Measurements from ENCODE around the gene KCNK18. TPM values are rescaled to one million over a fixed set of nuclear protein-coding genes. Genes with fewer than 3 reads are reported as not detected.

KCNK18 gene
- total and polyA plus RNA-seq, 2 donors (not counting 3 experiments of a cell fraction or from before 2014, with no cell fraction given), result not detected

DNA sequence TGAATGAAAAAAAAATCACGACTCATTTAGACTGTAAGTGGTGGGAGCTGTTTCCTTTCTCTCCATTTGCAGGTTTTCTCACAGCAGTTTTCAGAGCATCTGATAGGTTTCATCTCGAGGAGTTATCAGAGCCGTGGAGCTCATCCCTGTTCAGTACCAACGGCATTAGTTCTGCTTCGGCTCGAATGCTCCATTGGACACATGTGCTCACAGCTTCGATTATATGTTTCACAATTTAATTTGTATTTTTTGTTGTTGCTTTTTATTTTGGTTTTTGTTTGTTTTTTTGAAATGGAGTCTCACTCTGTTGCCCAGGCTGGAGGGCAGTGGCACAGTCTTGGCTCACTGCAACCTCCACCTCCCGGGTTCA lies 45.2 kb downstream of the KCNK18 start:
- no TSS peak for BruUV-seq (replicated peaks)
- Histone ChIP-seq H2AFZ (ENCODE audit: low read depth, low read length) (no peak overlapping the region), H3K9me1 (replicated peaks; ENCODE audit: control insufficient read depth, extremely low read depth, insufficient read depth, low read length) (no peaks in the 10 kb centered on the region), H3K27me3 (ENCODE audit: control insufficient read depth in 2 of 2, insufficient read depth in 2 of 2, low read length in 2 of 2) (peaks cover 14 to 27% of the 10 kb centered on the region in 2 experiments), H3K27ac (ENCODE audit: insufficient read depth, low read depth, low read length) (no peak overlapping the region), H4K20me1 (replicated peaks; ENCODE audit: control insufficient read depth, extremely low read depth, insufficient read depth, low read length) (no peaks in the 10 kb centered on the region), H3K36me3 (ENCODE audit: control insufficient read depth in 2 of 2, extremely low read depth in 1 of 2, insufficient read depth in 2 of 2, low read length in 2 of 2) (no peaks in the 10 kb centered on the region), H3K79me2 (ENCODE audit: control insufficient read depth, insufficient read depth, low read length) (no peaks in the 10 kb centered on the region), H3K4me1 (ENCODE audit: control insufficient read depth, extremely low read depth, insufficient read depth, low read length) (no peaks in the 10 kb centered on the region), H3K4me3 (replicated peaks in 1 of 3; ENCODE audit: insufficient read depth in 1 of 3, low read depth in 1 of 3, low read length in 3 of 3) (no peak overlapping the region), H3K9ac (replicated peaks; ENCODE audit: extremely low read depth, insufficient read depth, low read length) (no peak overlapping the region), H3K9me3 (replicated peaks; ENCODE audit: control insufficient read depth, insufficient read depth, low read length) (no peaks in the 10 kb centered on the region), H3K4me2 (ENCODE audit: insufficient read depth, low read length) (no peak overlapping the region)
- CTCF ChIA-PET, result interaction anchor here (3.1 kb wide), 1 partner anchor 26 kb away, joined by 14 read pairs; no protein-coding TSS in a partner anchor
- POLR2A ChIA-PET, result no interaction called here
- dilution Hi-C loops (cut with MboI; ENCODE audit: extremely low pct_ligation_motif_present, low sequenced_read_pairs), result no loop called here
- intact Hi-C loops (cut with micrococcal nuclease), result no loop called here
- FAIRE-seq (no peak), DNase-seq (ENCODE audit: low read depth, low spot score) (no peak)
- no peak for TF ChIP-seq MYC (IDR thresholded peaks at IDR 0.05; ENCODE audit: low read depth, low read length)

DNA sequence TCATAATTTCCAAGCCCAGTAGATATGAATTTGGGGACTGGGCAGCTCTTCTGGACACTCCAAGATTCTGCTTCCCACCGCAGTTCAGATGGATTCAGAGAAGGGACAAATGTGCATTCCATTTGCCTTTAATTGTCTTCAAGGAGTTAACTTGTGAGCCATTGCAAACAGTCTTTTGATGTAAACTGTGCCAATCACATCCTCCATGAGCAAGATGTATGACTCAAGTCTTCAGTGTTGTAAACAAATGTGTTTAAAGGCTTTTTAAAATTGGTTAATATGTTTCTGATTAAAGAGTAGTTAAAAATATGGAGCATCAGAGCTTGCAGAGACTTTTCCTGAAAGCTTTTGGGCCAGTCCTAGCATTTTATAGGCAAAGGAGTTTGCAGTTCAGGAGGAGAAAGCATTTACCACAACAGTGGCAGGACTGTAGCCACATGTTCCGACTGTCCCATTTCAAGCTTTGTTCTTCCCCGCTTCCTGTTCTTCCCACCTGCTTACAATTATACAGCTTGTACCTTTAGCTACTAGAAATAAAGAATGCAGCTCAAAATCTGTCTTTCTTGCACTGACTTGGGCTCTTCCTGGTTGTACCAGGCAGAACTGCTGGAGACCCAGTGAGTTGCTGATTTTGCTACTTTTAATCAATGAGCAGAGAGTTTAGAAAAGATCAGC lies 49.8 kb downstream of the KCNK18 start:
- H3K9ac ChIP-seq (replicated peaks; ENCODE audit: extremely low read depth, insufficient read depth, low read length), result no peak overlapping the region

More for the DNA sequence above, 49.8 kb downstream of the KCNK18 start:
- H3K36me3 ChIP-seq (ENCODE audit: control insufficient read depth in 2 of 2, extremely low read depth in 1 of 2, insufficient read depth in 2 of 2, low read length in 2 of 2), result no peaks in the 10 kb centered on the region
- ChIA-PET POLR2A (no interaction called here), CTCF (interaction anchor here (1.4 to 1.9 kb wide), 2 partner anchors 15 to 31 kb away, joined by 4 read pairs; no protein-coding TSS in a partner anchor)
- no peak for TF ChIP-seq GATA2 (IDR thresholded peaks at IDR 0.05; ENCODE audit: insufficient read depth, insufficient read length, low read depth, low read length)
- TF ChIP-seq EZH2 (IDR thresholded peaks at IDR 0.05; ENCODE audit: borderline replicate concordance, low read depth, low read length, severe bottlenecking), result no peak
- TF ChIP-seq POLR2AphosphoS5 (IDR thresholded peaks at IDR 0.05; ENCODE audit: insufficient read depth, low read depth, low read length), result no peak
- TF ChIP-seq, protein P1, sequence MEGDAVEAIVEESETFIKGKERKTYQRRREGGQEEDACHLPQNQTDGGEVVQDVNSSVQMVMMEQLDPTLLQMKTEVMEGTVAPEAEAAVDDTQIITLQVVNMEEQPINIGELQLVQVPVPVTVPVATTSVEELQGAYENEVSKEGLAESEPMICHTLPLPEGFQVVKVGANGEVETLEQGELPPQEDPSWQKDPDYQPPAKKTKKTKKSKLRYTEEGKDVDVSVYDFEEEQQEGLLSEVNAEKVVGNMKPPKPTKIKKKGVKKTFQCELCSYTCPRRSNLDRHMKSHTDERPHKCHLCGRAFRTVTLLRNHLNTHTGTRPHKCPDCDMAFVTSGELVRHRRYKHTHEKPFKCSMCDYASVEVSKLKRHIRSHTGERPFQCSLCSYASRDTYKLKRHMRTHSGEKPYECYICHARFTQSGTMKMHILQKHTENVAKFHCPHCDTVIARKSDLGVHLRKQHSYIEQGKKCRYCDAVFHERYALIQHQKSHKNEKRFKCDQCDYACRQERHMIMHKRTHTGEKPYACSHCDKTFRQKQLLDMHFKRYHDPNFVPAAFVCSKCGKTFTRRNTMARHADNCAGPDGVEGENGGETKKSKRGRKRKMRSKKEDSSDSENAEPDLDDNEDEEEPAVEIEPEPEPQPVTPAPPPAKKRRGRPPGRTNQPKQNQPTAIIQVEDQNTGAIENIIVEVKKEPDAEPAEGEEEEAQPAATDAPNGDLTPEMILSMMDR (IDR thresholded peaks at IDR 0.05; ENCODE audit: extremely low read depth in 1 of 2, insufficient read depth in 1 of 2, low read depth in 1 of 2, low read length in 2 of 2), result no peak
- no peak for TF ChIP-seq JUN (IDR thresholded peaks at IDR 0.05; ENCODE audit: borderline replicate concordance, insufficient read depth, insufficient read length, low read depth)
- TF ChIP-seq MYC (IDR thresholded peaks at IDR 0.05; ENCODE audit: low read depth, low read length), result no peak
- no peak for TF ChIP-seq FOS (IDR thresholded peaks at IDR 0.05; ENCODE audit: borderline replicate concordance, insufficient read depth, low read length)
- TF ChIP-seq, protein P2, sequence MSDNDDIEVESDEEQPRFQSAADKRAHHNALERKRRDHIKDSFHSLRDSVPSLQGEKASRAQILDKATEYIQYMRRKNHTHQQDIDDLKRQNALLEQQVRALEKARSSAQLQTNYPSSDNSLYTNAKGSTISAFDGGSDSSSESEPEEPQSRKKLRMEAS (IDR thresholded peaks at IDR 0.05; ENCODE audit: insufficient read depth, insufficient read length), result no peak
- no peak for TF ChIP-seq POLR2A (IDR thresholded peaks at IDR 0.05; ENCODE audit: low read depth, low read length)
- no peaks in the 10 kb centered on the region for H3K9me3 ChIP-seq (replicated peaks; ENCODE audit: control insufficient read depth, insufficient read depth, low read length)
- H3K27ac ChIP-seq (ENCODE audit: insufficient read depth, low read depth, low read length), result no peak overlapping the region
- peaks cover 0 to 7% of the 10 kb centered on the region in 2 experiments for H3K27me3 ChIP-seq (ENCODE audit: control insufficient read depth in 2 of 2, insufficient read depth in 2 of 2, low read length in 2 of 2)
- intact Hi-C loops (cut with micrococcal nuclease), result no loop called here
- DNase-seq (ENCODE audit: low read depth, low spot score) (no peak), FAIRE-seq (no peak)
- no peaks in the 10 kb centered on the region for H4K20me1 ChIP-seq (replicated peaks; ENCODE audit: control insufficient read depth, extremely low read depth, insufficient read depth, low read length)
- no peaks in the 10 kb centered on the region for H3K4me1 ChIP-seq (ENCODE audit: control insufficient read depth, extremely low read depth, insufficient read depth, low read length)
- no peak overlapping the region for H3K4me3 ChIP-seq (replicated peaks in 1 of 3; ENCODE audit: insufficient read depth in 1 of 3, low read depth in 1 of 3, low read length in 3 of 3)
- no peak overlapping the region for H3K4me2 ChIP-seq (ENCODE audit: insufficient read depth, low read length)
- no peaks in the 10 kb centered on the region for H3K79me2 ChIP-seq (ENCODE audit: control insufficient read depth, insufficient read depth, low read length)
- no TSS peak for BruUV-seq (replicated peaks)
- H3K9me1 ChIP-seq (replicated peaks; ENCODE audit: control insufficient read depth, extremely low read depth, insufficient read depth, low read length), result no peaks in the 10 kb centered on the region
- no peak overlapping the region for H2AFZ ChIP-seq (ENCODE audit: low read depth, low read length)
- dilution Hi-C loops (cut with MboI; ENCODE audit: extremely low pct_ligation_motif_present, low sequenced_read_pairs), result no loop called here
